DND-41 (cell line): ENCODE data around the gene SATL1.
A peak's percentile ranks its signal among the peaks of the same experiment; 100 is the strongest.
"Not testable (repeated sequence)": the region's sequence is repeated elsewhere in the genome, so short reads cannot be mapped to it uniquely, and the experiment has no call there.

Experiments
- ATAC-seq: fragments of 200-7000 bp; cut with Tn5 transposase; 3 replicates; pipeline ENCODE4 v1.9.1; 2021; ENCODE audit warnings: low read depth; ENCODE audit not compliant: insufficient read depth
- DNase-seq: peaks from one replicate; pipeline ENCODE4 v3.0.0-alpha.2; 2020
- H2AFZ ChIP-seq: 2 replicates; pipeline ENCODE4 v1.6.0; 2012; ENCODE audit warnings: low read depth, low read length
- H3K27ac ChIP-seq: 2 replicates; pipeline ENCODE4 v1.5.1; 2012; ENCODE audit warnings: low read length, inconsistent platforms
- H3K27me3 ChIP-seq: fragments of 200-600 bp; sonication (generic); 2 replicates; pipeline ENCODE4 v1.6.0; 2012; ENCODE audit warnings: low read length, mild to moderate bottlenecking, inconsistent platforms; ENCODE audit not compliant: insufficient read depth, poor library complexity
- H3K36me3 ChIP-seq: 2 replicates; pipeline ENCODE4 v1.5.1; 2012; ENCODE audit warnings: low read length, inconsistent platforms; ENCODE audit not compliant: insufficient read depth
- H3K4me1 ChIP-seq: 2 replicates; pipeline ENCODE4 v1.5.1; 2012; ENCODE audit warnings: mild to moderate bottlenecking, low read length; ENCODE audit not compliant: insufficient read depth
- H3K4me2 ChIP-seq: 2 replicates; pipeline ENCODE4 v1.6.0; 2012; ENCODE audit warnings: mild to moderate bottlenecking, moderate library complexity, low read length, inconsistent platforms; ENCODE audit not compliant: insufficient read depth
- H3K4me3 ChIP-seq, 2 experiments: fragments of 200-600 bp in 1 of 2; shearing (Covaris generic) in 1 of 2; 2 replicates each; pipeline ENCODE4 v1.5.1; 2012 to 2016; ENCODE audit warnings: inconsistent platforms in 2 of 2, low read length in 2 of 2, mild to moderate bottlenecking in 2 of 2, low read depth in 1 of 2, moderate library complexity in 1 of 2
- H3K79me2 ChIP-seq: 2 replicates; pipeline ENCODE4 v1.6.0; 2012; ENCODE audit warnings: low read length, inconsistent platforms; ENCODE audit not compliant: insufficient read depth
- H3K9ac ChIP-seq: 2 replicates; pipeline ENCODE4 v1.6.0; 2012; ENCODE audit warnings: low read depth, mild to moderate bottlenecking, inconsistent platforms, low read length, moderate library complexity
- H3K9me3 ChIP-seq: 2 replicates; pipeline ENCODE4 v1.5.1; 2012; ENCODE audit warnings: low read length, moderate library complexity, mild to moderate bottlenecking, inconsistent platforms; ENCODE audit not compliant: insufficient read depth, severe bottlenecking
- H4K20me1 ChIP-seq: 2 replicates; pipeline ENCODE4 v1.6.0; 2012; ENCODE audit warnings: low read length; ENCODE audit not compliant: insufficient read depth
- CTCF ChIP-seq: IDR thresholded peaks from 2 replicates; pipeline ENCODE4 v1.5.1; 2012; ENCODE audit warnings: borderline replicate concordance, low read length, moderate library complexity, mild to moderate bottlenecking; ENCODE audit not compliant: poor library complexity, severe bottlenecking; ENCODE audit errors: extremely low read depth
- EZH2 ChIP-seq: IDR thresholded peaks from 3 replicates; pipeline ENCODE4 v1.6.1; 2012; ENCODE audit warnings: borderline replicate concordance, low read depth, mild to moderate bottlenecking, moderate library complexity, low read length, inconsistent platforms; ENCODE audit not compliant: severe bottlenecking

SATL1 gene, protein sequence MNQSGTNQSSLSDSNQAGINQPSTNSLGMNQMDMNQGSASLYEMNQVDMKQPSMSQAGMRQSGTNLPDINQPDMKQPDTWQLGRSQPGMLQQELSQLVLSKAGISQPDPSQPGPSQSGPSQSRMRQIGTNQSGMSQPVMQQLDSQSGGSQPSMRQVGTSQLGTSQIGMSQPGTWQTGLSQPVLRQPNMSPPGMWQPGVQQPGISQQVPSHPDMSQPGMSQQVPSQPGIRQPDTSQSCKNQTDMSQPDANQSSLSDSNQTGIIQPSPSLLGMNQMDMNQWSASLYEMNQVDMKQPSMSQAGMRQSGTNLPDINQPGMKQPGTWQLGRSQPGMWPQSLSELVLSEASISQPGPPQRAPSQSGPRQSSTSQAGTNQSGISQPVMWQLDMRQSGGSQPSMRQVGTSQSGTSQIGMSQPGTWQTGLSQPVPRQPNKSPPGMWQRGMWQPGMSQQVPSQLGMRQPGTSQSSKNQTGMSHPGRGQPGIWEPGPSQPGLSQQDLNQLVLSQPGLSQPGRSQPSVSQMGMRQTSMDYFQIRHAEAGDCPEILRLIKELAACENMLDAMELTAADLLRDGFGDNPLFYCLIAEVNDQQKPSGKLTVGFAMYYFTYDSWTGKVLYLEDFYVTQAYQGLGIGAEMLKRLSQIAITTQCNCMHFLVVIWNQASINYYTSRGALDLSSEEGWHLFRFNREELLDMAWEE

DNA sequence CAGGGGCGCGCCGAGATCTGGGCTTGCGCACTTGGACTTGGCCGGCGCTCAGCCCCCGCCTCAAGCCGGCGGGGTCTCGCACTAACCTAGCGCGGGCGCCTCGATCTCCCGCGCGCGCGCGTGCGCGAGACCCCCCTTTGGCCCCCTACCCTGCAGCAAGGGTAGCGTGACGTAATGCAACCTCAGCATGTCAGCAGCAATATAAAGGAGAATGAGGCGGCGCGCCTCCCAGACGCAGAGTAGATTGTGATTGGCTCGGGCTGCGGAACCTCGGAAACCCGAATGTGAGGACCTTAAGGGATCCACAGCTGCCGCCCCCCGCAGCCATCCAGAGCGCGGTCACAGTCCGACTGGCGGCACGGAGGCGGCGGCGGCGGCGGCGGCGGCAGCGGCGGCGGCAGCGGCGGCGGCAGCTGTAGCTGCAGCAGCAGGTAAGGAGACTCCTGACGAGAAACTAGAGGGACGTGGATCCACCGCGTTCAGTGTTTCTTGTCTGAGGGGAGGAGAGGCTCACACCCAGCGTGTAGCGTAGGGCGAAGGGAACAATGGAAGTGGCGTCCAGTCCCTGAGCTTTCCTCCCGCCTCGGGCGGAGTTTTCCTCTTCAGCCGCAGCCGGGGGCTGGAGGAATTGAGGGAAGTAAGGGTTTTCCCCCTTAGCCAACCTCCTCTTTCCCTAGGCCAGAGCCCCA, at the start of gene SATL1, which contains the start of gene ZNF711:
TSS of gene SATL1 (minus strand) at position 19 of the 689 bp plus-strand sequence. CDS start 134,811 bp downstream, outside the sequence.
TSS of gene ZNF711 (plus strand) at position 231 of the 689 bp plus-strand sequence. CDS start 3,582 bp downstream, outside the sequence.
- H4K20me1 ChIP-seq, result no peaks in the 10 kb centered on the region
- peaks cover 39% of the 10 kb centered on the region for H3K79me2 ChIP-seq
- peak within 1 kb of the TSS; percentile 80 to 84; a peak in 3 of 4 replicates for H3K4me3 ChIP-seq
- H3K9me3 ChIP-seq, result no peaks in the 10 kb centered on the region
- DNase-seq (peak; percentile 85), ATAC-seq (peak; percentile 90)
- H2AFZ ChIP-seq, result peak within 1 kb of the TSS; percentile 85
- no peak for TF ChIP-seq EZH2
- peaks cover 25% of the 10 kb centered on the region for H3K4me1 ChIP-seq
- H3K9ac ChIP-seq, result peak within 1 kb of the TSS; percentile 91
- peak within 1 kb of the TSS; percentile 87 for H3K27ac ChIP-seq
- no peaks in the 10 kb centered on the region for H3K27me3 ChIP-seq
- H3K36me3 ChIP-seq, result peaks cover 10% of the 10 kb centered on the region; the same call in 1 of the 2 replicates
- peak within 1 kb of the TSS; percentile 72 for H3K4me2 ChIP-seq

DNA sequence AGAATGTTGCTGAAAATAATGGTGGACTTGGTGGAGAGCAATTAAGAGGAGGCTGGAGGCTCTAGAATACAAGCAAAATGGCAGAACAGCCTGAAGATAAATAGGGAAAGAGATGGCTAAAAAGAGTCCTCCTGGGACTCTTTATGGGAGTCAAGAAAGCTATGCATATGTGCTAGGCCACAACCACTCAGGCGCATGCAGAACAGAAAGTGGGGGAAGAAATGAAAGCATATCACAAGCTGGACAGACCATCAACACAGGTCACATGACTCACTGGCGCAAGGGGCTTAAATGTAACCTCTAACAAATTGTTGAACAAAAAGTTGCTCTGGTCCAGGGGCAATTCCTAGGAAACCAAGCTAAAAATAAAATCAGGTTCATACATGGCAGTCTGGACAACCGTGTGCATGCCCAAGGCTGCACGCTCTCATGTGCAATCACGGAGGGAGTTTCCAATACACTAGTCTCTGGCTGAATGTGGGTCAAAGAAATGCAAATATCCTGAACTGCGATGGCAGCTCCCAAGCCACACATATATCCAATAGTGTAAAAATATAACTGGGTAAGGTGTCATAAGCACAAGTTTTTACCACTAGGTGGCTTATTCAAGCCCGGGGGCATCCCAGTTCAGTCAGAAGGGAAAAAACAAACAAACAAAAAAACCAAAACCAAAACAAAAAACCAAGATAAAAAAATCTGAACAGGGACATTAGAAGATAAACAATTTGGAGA, 45.6 kb upstream of the SATL1 start:
- TF ChIP-seq CTCF, result no peak
- no peak for TF ChIP-seq EZH2
- Histone ChIP-seq H4K20me1 (no peaks in the 10 kb centered on the region), H3K79me2 (no peaks in the 10 kb centered on the region), H3K9ac (no peak overlapping the region), H3K4me2 (no peak overlapping the region), H3K9me3 (no peaks in the 10 kb centered on the region), H3K27ac (no peak overlapping the region), H3K4me3 (no peak overlapping the region), H3K27me3 (no peaks in the 10 kb centered on the region), H2AFZ (no peak overlapping the region), H3K4me1 (no peaks in the 10 kb centered on the region), H3K36me3 (no peaks in the 10 kb centered on the region)
- DNase-seq (no peak), ATAC-seq (no peak)

GRCh38 chrX:85285286-85285685, 41.7 kb upstream of the SATL1 start:
- H3K9me3 ChIP-seq, ATAC-seq: not testable (repeated sequence)

More at GRCh38 chrX:85285286-85285685, 41.7 kb upstream of the SATL1 start:
- H3K27me3 ChIP-seq, H3K4me2 ChIP-seq, H2AFZ ChIP-seq, H3K4me1 ChIP-seq, H3K36me3 ChIP-seq, H3K9ac ChIP-seq, H3K27ac ChIP-seq, DNase-seq, H3K79me2 ChIP-seq, H4K20me1 ChIP-seq, H3K4me3 ChIP-seq: not testable (repeated sequence)
